OCI-LY1 (cell line): ENCODE results near the gene TTC38.

Experiments
- H2AFZ ChIP-seq: fragments of 200-600 bp; sonication (generic), shearing (Covaris generic); 2 replicates; pipeline ENCODE4 v1.6.0; 2014; ENCODE audit warnings: antibody characterized with exemption, mild to moderate bottlenecking, low read length
- H3F3A ChIP-seq: fragments of 200-600 bp; sonication (generic), shearing (Covaris generic); 2 replicates; pipeline ENCODE4 v1.6.0; 2014; ENCODE audit warnings: mild to moderate bottlenecking, antibody characterized with exemption, low read length, moderate library complexity; ENCODE audit not compliant: insufficient read depth
- H3K27ac ChIP-seq: fragments of 200-600 bp; sonication (generic); 2 replicates; pipeline ENCODE4 v1.5.1; 2014; ENCODE audit warnings: low read length, mixed run types, mild to moderate bottlenecking, low read depth; ENCODE audit not compliant: poor library complexity, severe bottlenecking
- H3K27me3 ChIP-seq: fragments of 200-600 bp; sonication (generic); 2 replicates; pipeline ENCODE4 v1.6.0; 2014; ENCODE audit warnings: antibody characterized with exemption, mild to moderate bottlenecking, low read length, moderate library complexity; ENCODE audit not compliant: insufficient read depth
- H3K36me3 ChIP-seq: fragments of 200-600 bp; sonication (generic); 2 replicates; pipeline ENCODE4 v1.6.1; 2014; ENCODE audit warnings: mild to moderate bottlenecking, antibody characterized with exemption, low read length, moderate library complexity, mixed read lengths; ENCODE audit not compliant: insufficient read depth
- H3K4me1 ChIP-seq: fragments of 200-600 bp; sonication (generic); 2 replicates; pipeline ENCODE4 v1.5.1; 2014; ENCODE audit warnings: mild to moderate bottlenecking, low read length, moderate library complexity; ENCODE audit not compliant: insufficient read depth, severe bottlenecking
- H3K4me2 ChIP-seq: fragments of 200-600 bp; sonication (generic), shearing (Covaris generic); 2 replicates; pipeline ENCODE4 v1.6.1; 2014; ENCODE audit warnings: low read length
- H3K4me3 ChIP-seq: fragments of 200-600 bp; sonication (generic); 2 replicates; pipeline ENCODE4 v1.5.1; 2014; ENCODE audit warnings: low read length, low read depth, mild to moderate bottlenecking, mixed read lengths; ENCODE audit not compliant: poor library complexity, severe bottlenecking
- H3K79me2 ChIP-seq: fragments of 200-600 bp; shearing (Covaris generic); 2 replicates; pipeline ENCODE4 v1.6.1; 2016; ENCODE audit warnings: mixed run types, low read length, mixed read lengths; ENCODE audit not compliant: insufficient read depth
- H3K9ac ChIP-seq: fragments of 200-600 bp; sonication (generic), shearing (Covaris generic); 2 replicates; pipeline ENCODE4 v1.6.1; 2014; ENCODE audit warnings: mild to moderate bottlenecking, low read length, mixed read lengths
- H3K9me2 ChIP-seq: fragments of 200-600 bp; sonication (generic), shearing (Covaris generic); 2 replicates; pipeline ENCODE4 v1.6.1; 2014; ENCODE audit warnings: low read depth, mild to moderate bottlenecking, low read length, mixed read lengths
- H3K9me3 ChIP-seq: fragments of 200-600 bp; shearing (Covaris generic); 2 replicates; pipeline ENCODE4 v1.6.1; 2014; ENCODE audit warnings: low read length, mixed read lengths
- H4K20me1 ChIP-seq: fragments of 200-600 bp; sonication (generic), shearing (Covaris generic); 2 replicates; pipeline ENCODE4 v1.6.0; 2016; ENCODE audit warnings: mild to moderate bottlenecking, low read length; ENCODE audit not compliant: insufficient read depth
- EZH2 ChIP-seq: fragments of 200-600 bp; sonication (generic), shearing (Covaris generic); IDR thresholded peaks from 2 replicates; pipeline ENCODE4 v1.8.0; 2017; ENCODE audit warnings: borderline replicate concordance, mixed run types, mild to moderate bottlenecking, antibody characterized with exemption, low read length, moderate library complexity, mixed read lengths
- TF ChIP-seq, protein P1 (sequence below): fragments of 200-600 bp; sonication (generic), shearing (Covaris generic); IDR thresholded peaks from 2 replicates; pipeline ENCODE4 v1.5.1; 2017; ENCODE audit warnings: mild to moderate bottlenecking, antibody characterized with exemption, low read length, moderate library complexity, mixed read lengths

The TTC38 gene

GRCh38 chr22:46303347-46303965, 35.6 kb downstream of the TTC38 start:
- H3K27me3 ChIP-seq, result no peaks in the 10 kb centered on the region
- H2AFZ ChIP-seq, result no peak overlapping the region
- H3F3A ChIP-seq, result no peaks in the 10 kb centered on the region
- no peaks in the 10 kb centered on the region for H3K9me2 ChIP-seq
- no peaks in the 10 kb centered on the region for H3K9me3 ChIP-seq
- TF ChIP-seq, protein P1, sequence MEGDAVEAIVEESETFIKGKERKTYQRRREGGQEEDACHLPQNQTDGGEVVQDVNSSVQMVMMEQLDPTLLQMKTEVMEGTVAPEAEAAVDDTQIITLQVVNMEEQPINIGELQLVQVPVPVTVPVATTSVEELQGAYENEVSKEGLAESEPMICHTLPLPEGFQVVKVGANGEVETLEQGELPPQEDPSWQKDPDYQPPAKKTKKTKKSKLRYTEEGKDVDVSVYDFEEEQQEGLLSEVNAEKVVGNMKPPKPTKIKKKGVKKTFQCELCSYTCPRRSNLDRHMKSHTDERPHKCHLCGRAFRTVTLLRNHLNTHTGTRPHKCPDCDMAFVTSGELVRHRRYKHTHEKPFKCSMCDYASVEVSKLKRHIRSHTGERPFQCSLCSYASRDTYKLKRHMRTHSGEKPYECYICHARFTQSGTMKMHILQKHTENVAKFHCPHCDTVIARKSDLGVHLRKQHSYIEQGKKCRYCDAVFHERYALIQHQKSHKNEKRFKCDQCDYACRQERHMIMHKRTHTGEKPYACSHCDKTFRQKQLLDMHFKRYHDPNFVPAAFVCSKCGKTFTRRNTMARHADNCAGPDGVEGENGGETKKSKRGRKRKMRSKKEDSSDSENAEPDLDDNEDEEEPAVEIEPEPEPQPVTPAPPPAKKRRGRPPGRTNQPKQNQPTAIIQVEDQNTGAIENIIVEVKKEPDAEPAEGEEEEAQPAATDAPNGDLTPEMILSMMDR, result no peak
- TF ChIP-seq EZH2, result no peak
- H3K36me3 ChIP-seq, result peaks cover 69% of the 10 kb centered on the region
- H3K27ac ChIP-seq, result no peak overlapping the region
- peaks cover 49% of the 10 kb centered on the region for H3K79me2 ChIP-seq
- no peak overlapping the region for H3K9ac ChIP-seq
- H3K4me3 ChIP-seq, result no peak overlapping the region
- H3K4me2 ChIP-seq, result no peak overlapping the region
- no peaks in the 10 kb centered on the region for H4K20me1 ChIP-seq
- peaks cover 8% of the 10 kb centered on the region for H3K4me1 ChIP-seq

DNA sequence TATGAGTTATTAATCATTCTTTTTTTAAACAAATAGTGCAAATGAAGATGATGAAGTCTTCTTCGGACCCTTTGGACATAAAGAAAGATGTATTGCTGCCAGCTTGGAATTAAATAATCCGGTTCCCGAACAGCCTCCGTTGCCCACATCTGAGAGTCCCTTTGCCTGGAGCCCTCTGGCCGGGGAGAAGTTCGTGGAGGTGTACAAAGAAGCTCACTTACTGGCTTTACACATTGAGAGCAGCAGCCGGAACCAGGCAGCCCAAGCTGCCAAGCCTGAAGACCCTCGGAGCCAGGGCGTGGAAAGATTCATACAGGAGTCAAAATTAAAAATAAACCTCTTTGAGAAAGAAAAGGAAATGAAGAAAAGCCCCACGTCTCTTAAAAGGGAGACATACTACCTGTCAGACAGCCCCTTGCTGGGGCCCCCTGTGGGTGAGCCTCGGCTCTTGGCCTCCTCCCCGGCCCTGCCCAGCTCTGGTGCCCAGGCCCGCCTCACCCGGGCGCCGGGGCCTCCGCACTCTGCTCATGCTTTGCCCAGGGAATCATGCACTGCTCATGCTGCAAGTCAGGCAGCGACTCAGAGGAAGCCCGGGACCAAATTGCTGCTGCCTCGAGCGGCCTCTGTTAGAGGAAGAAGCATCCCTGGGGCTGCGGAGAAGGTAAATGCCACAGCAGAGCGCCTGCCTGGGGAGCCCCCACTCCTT, 40.6 kb downstream of the TTC38 start:
- TF ChIP-seq EZH2, result no peak
- TF ChIP-seq, protein P1, result no peak
- H3K79me2 ChIP-seq, result peaks cover 33% of the 10 kb centered on the region
- no peak overlapping the region for H3K27ac ChIP-seq
- H4K20me1 ChIP-seq, result no peaks in the 10 kb centered on the region
- no peaks in the 10 kb centered on the region for H3K9me2 ChIP-seq
- no peak overlapping the region for H3K4me3 ChIP-seq
- no peaks in the 10 kb centered on the region for H3K9me3 ChIP-seq
- H3K27me3 ChIP-seq, result no peaks in the 10 kb centered on the region
- no peak overlapping the region for H3K4me2 ChIP-seq
- no peak overlapping the region for H3K9ac ChIP-seq
- no peaks in the 10 kb centered on the region for H3K4me1 ChIP-seq
- peaks cover 72% of the 10 kb centered on the region for H3K36me3 ChIP-seq
- H3F3A ChIP-seq, result no peaks in the 10 kb centered on the region
- H2AFZ ChIP-seq, result no peak overlapping the region

DNA sequence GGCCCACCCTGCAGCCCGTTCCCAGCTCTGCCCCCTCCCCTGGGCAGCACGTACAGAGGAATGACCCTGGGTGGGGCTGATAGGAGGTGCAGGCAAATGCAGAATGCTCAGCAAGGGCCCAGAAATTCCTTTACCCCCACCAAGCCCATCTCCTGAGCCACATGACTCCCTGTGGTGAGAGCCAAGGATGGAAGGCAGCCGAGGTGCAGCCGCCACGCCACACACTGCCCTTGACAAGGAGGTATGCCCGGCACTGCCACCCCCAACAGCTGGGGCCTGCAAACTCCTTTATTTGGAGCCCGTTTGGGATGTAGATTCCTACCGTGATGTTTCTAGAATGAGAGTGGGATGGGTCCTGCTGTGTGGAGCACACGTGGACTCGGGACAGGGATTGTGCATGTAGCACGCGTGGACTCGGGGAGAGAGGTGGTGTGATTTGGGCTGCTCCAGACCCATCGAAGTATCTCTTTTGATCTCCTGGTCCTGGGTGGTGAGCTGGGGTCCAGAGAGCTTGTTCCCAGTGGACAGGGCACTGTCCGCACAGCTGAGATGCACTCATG, 41.8 kb downstream of the TTC38 start:
- Histone ChIP-seq H3K27me3 (no peaks in the 10 kb centered on the region), H3K36me3 (peaks cover 69% of the 10 kb centered on the region), H3K79me2 (peaks cover 22% of the 10 kb centered on the region), H3K27ac (no peak overlapping the region), H3K4me1 (no peaks in the 10 kb centered on the region), H2AFZ (no peak overlapping the region), H3F3A (no peaks in the 10 kb centered on the region), H3K4me3 (no peak overlapping the region), H4K20me1 (no peaks in the 10 kb centered on the region), H3K9me3 (no peaks in the 10 kb centered on the region), H3K9ac (no peak overlapping the region), H3K9me2 (no peaks in the 10 kb centered on the region), H3K4me2 (no peak overlapping the region)
- TF ChIP-seq, protein P1, result no peak
- no peak for TF ChIP-seq EZH2
